Suprapubic skin (tissue), 3 donors: ENCODE measurements around the gene NFE2.

ENCODE experiments used
- CTCF ChIP-seq, 2 donors: fragments of 200-600 bp in 1 of 2; fragments of 450-650 bp in 1 of 2; sonication (generic) in 1 of 2; IDR thresholded peaks; one replicate each; pipeline ENCODE4 v1.5.1; 2016 to 2019; ENCODE audit warnings: antibody characterized with exemption in 2 of 2, mild to moderate bottlenecking in 1 of 2, moderate library complexity in 1 of 2
- POLR2AphosphoS5 ChIP-seq, 3 donors: sonication (generic); formaldehyde crosslinking; IDR thresholded peaks; one replicate each; pipeline ENCODE4 v1.6.1; 2017; ENCODE audit warnings: antibody characterized with exemption in 3 of 3

GRCh38 chr12:54261815-54262402 is 38.9 kb downstream of the NFE2 start:
- TF ChIP-seq CTCF (IDR thresholded peaks at IDR 0.05) (no peak), POLR2AphosphoS5 (IDR thresholded peaks at IDR 0.05) (no peak)
